ENCODE data around the gene ERICH6B.

The ERICH6B gene

DNA sequence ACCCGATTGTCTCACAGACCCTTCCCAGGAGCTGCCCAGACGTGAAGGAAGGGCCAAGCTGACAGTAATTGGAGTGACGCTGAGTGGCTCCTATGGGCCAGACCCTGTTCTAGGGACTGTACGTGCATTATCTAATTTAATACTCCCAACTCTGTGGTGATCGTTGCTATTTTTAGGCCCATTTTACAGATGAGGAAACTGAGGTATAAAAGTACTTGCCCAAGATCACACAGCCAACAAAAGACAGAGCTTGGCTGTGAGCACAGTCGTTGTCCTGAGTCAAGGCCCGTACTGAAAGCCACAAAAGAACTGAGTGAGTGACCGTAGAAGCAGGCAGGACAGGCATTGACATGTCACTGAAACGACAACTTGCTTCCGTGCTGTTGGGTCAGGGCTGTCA is 74.7 kb downstream of the ERICH6B start:
- no peak for DNase-seq

DNA sequence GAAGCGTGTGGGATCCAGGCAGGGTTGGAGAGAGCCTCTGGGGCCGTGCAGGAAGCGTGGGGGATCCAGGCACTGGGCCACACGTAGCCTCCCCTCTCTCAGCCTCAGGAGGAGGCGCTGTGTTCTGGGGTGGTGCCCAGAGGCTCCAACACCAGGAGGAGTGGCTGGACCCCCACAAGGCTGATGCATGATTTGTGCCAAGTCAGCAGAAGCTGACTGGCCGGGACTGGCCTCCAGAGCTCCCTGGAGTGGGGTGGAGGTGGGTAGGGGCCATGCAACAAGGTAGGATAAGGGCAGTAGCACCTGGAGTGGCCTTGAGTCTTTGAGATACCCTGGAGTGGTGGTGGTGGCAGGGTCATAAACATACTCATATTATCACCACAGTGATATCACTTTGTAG is 75.3 kb downstream of the ERICH6B start:
- DNase-seq: no peak

- no peak for DNase-seq
Observed at GRCh38 chr13:45538382-45538781, 77.2 kb downstream of the ERICH6B start.

DNA sequence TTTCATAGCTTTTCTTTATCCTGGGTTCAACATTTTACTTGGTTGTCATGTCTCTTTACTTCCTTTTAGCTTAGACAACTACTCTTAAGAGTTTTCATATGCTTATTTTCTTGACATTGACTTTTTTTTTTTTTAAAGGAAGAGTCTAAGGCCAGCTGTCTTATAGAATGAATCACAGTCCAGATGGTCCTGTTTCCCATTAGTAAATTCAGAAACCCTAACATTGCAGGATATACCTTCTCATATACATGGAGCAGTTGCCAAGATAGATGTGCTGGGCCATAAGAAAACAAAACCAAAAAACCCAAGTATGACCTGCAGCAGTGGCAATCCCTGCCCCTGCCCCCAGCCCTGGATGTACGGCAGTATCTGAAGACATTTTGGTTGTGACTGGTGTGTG is 78.0 kb downstream of the ERICH6B start:
- no peak for DNase-seq

- DNase-seq: no peak
Observed at GRCh38 chr13:45536224-45536623, 79.3 kb downstream of the ERICH6B start.

GRCh38 chr13:45534604-45535003 is 80.9 kb downstream of the ERICH6B start:
- DNase-seq: no peak

GRCh38 chr13:45529758-45530157 is 85.8 kb downstream of the ERICH6B start:
- DNase-seq: no peak

GRCh38 chr13:45527699-45528462 is 87.7 kb downstream of the ERICH6B start:
- DNase-seq: no peak

GRCh38 chr13:45522571-45522970 is 93.0 kb downstream of the ERICH6B start:
- DNase-seq: no peak

DNA sequence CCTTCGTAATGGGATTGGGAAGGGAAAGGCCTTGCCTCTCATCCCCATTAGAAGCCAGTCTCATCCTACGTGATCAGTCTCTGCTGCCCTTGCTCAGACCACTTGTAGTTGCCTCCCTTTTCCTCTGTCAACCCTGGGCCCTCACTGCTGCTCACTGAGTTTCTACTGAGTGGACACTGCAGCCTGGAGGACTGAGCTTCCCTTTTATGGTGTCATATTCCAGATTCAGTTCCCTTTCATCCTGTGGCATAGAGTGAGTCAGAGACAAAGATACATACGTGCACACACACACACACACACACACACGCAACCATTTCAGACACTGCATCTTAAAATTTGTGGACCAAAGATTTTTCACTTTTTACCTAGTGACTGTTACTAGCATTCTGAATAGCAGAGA is 94.2 kb downstream of the ERICH6B start:
- no peak for DNase-seq

- DNase-seq: no peak
Observed at GRCh38 chr13:45519493-45519892, 96.0 kb downstream of the ERICH6B start.

DNA sequence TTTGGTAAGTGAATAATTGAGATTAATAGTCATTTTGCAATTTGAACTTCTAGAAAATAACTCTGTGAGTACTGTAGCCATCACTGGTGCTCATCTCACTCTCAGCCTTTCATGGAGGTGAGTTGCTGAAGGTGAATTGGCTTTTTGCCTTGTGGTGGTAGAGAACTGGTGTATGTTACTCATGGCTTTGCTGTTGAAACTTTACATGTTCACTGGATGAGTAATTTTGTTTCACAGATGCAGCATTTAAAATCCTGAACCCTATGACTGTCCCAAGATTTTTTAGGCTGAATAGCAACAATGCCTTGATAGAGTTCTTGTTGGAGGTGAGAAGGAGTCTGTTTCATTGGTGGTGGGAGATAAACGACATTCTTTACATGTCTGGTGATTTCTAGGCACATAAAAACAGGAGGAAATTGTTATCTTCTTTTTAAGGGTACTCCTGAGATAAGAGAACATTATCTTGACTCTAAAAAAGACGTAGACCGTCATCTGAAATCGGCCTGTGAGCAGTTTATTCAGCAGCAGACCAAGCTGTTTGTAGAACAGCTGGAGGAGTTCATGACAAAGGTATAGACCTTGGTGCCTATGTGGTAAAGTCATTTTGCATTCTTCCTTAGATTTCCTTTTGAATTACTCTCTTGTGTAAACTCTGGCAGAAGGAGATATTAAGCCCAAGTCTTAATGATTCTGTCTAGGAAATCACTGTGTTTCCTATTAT is 96.9 kb downstream of the ERICH6B start:
- no peak for DNase-seq

GRCh38 chr13:45516757-45517156 is 98.8 kb downstream of the ERICH6B start:
- DNase-seq: no peak

DNA sequence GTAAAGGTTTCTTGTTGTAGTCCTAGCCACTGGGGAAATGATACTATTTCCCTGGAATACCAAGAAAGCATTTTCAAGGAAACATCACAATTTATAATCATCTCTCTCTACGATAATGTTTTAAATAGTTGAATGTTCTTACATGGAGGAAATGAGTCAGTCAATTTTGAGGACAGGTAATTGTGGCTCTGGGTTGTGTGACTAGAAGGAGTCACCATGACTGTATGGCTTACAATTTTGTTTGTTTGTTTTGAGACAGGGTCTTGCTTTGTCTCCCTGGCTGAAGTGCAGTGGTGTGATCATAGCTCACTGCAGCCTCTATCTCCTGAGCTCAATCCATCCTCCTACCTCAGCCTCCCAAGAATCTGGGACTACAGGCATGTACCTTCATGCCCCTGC is 103.4 kb downstream of the ERICH6B start:
- no peak for DNase-seq

GRCh38 chr13:45511310-45512097 is 104.0 kb downstream of the ERICH6B start:
- DNase-seq: peak; percentile 65

DNA sequence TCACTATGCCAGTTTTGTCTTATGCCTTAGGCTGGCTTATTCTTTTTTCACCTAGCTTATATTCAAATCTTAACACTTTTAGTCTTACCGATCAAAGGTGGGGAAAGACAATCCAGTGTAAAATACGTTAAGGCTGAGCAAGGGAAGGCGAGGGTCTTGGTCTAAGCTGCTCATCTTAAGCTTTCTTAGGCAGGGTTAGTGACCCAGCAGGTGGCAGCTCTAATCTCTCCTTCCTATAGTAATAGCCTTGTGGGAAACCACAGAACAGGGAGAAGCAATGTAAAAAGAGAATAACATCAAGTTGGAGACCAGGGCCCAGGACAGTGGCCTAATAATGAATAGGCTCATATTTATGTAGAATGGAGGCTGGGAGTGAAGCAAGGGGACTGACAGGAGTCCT is 104.9 kb downstream of the ERICH6B start:
- DNase-seq: no peak

GRCh38 chr13:45508776-45509175 is 106.8 kb downstream of the ERICH6B start:
- DNase-seq: no peak

- no peak for DNase-seq
Observed at GRCh38 chr13:45506811-45507210, 108.7 kb downstream of the ERICH6B start.

DNA sequence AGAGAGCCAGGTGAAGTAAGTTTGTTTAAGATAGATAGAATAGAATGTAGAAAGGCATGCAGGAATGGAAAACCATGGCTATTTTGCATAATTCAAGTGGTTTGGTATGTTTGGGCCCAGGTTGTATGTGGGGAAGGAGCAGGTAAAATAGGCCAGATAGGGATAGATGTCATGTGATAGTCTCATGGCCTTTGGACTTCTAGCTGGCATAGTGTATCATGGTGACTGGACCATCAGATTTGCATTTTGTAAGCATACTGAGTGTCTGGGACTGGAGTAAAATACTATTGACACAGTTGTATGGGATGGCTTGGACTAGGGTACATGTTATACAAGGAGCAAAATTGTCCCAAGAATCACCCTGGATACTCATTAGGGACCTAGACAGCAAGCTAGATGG is 111.9 kb downstream of the ERICH6B start:
- no peak for DNase-seq

DNA sequence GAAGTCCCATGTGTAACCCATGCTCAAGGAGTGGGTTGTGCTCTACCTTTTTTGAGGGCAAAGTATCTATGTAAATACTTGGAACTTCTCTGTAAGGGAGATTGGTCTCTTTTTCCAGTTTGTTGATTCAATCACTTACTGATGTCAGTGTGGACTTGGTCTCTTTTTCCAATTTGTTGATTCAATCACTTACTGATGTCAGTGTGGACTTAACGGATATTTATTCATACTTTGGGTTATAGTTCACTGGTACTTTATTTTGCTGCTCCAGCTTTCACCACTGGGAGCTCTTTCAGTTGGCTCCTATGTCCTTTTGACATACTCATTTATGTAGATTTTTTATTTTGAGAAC is 114.4 kb downstream of the ERICH6B start:
- no peak for DNase-seq

DNA sequence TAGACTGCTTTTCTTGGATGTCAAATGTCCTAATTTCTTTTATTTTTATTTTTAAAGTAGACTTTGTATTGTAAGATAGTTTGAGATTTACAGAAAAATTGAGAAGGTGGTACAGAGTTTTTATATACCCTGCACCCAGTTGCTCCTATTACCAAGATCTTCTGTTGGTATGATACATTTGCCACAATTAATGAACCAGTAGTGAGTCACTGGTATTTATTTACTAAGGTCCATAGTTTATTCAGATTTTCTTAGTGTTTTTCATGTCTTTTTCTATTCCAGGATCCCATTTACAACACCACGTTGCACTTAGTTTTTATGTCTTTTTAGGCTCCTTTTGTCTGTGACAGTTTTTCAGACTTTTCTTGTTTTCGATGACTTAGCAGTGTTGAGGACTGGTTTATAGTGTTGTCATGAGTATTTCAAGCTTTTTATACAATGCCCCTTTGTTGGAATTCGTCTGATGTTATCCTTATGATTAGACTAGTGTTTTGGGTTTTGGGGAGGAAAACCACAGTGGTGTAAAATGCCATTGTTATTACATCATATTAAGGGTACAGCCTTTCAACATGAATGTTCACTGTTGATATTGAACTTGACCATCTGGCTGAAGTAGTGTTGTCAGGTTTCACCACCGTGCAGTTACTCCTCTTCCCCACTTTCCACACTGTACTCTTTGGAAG is 114.9 kb downstream of the ERICH6B start:
- no peak for DNase-seq

- DNase-seq: no peak
Observed at GRCh38 chr13:45496942-45497341, 118.6 kb downstream of the ERICH6B start.

DNA sequence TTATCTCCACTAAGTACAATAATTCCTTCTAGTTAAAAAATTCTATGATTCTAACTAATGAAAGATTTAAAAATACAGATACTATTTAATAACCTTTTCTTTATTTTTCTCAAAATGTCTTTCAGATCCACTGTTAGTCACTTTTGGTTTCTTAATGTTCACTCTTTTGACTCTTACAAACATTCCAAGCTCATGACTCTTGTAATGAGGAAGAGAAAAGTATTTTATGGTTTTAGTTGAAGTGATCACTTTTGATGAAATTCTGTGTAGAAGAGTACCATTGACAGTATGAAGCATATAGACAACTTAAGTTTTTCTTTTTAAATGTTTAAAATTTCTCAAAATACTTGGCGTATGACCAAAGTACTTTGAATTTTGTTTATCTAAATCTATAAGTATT is 123.0 kb downstream of the ERICH6B start:
- DNase-seq: no peak

Data from retina (tissue), 1 donor.